Spinal cord (tissue), 4 donors: ENCODE results near the gene SNRPD3. TPM values are rescaled to one million over a fixed set of nuclear protein-coding genes. Genes with fewer than 3 reads are reported as not detected.

Experiments
- polyA plus RNA-seq, 2 donors: library from polyadenylated mRNA; unstranded; fragments of 120-200 nt; gene quantifications; one replicate each; pipeline ENCODE4 v1.2.1, GENCODE V29; 2013; ENCODE audit not compliant: insufficient read length in 2 of 2
- total RNA-seq, 2 donors: library from RNA; depleted of rRNA in 1 of 2; stranded (reverse); fragments of 120-200 nt in 1 of 2; fragments of >200 nt in 1 of 2; gene quantifications; one replicate each; pipeline versions ENCODE4 v1.2.3 to v1.2.4, GENCODE V29; 2013 to 2014

SNRPD3 gene
- total and polyA plus RNA-seq, 4 donors: 107 to 130 (median 129) TPM

Other genes with a start within 250 kb of the SNRPD3 start
- 10 to 100 TPM in 1 of 2 donors, 1 to 10 TPM in 1; 9.6 to 18.8 TPM for gene ADORA2A, start 128.4 kb upstream of the SNRPD3 start, total RNA-seq
- 10 to 100 TPM; 20.9 TPM for gene ADORA2A, start 128.4 kb upstream of the SNRPD3 start, polyA plus RNA-seq
- 1 to 10 TPM in 1 of 2 donors, under 1 TPM in 1; 0.69 to 2.2 TPM for gene UPB1, start 60.7 kb upstream of the SNRPD3 start, total RNA-seq
- gene UPB1, start 60.7 kb upstream of the SNRPD3 start, polyA plus RNA-seq: 1 to 10 TPM in 1 of 2 donors, under 1 TPM in 1; 0.57 to 1.5 TPM
- 10 to 100 TPM; 53.1 to 75.1 TPM for gene GUCD1, start 861 bp upstream of the SNRPD3 start, total RNA-seq
- gene GUCD1, start 861 bp upstream of the SNRPD3 start, polyA plus RNA-seq: 10 to 100 TPM; 51.7 to 62.9 TPM
- gene LRRC75B, start 37.1 kb downstream of the SNRPD3 start, total RNA-seq: 10 to 100 TPM in 1 of 2 donors, 1 to 10 TPM in 1; 6.3 to 24.8 TPM
- 10 to 100 TPM; 32.0 to 38.7 TPM for gene LRRC75B, start 37.1 kb downstream of the SNRPD3 start, polyA plus RNA-seq
- gene GGT1, start 47.2 kb downstream of the SNRPD3 start, total RNA-seq: 1 to 10 TPM; 2.3 to 4.4 TPM
- 1 to 10 TPM; 5.1 to 7.3 TPM for gene GGT1, start 47.2 kb downstream of the SNRPD3 start, polyA plus RNA-seq
- gene PIWIL3, start 218.7 kb downstream of the SNRPD3 start, total RNA-seq: under 1 TPM in 1 of 2 donors, not detected in 1; 0.10 TPM
- under 1 TPM in 1 of 2 donors, not detected in 1; 0.05 TPM for gene PIWIL3, start 218.7 kb downstream of the SNRPD3 start, polyA plus RNA-seq